Measurements from ENCODE around the gene SLC2A10. TPM values are rescaled to one million over a fixed set of nuclear protein-coding genes. Genes with fewer than 3 reads are reported as not detected.

SLC2A10 gene
- total RNA-seq, 4 donors from 2014 or later: 0.36 to 4.0 (median 2.4) TPM

- Histone ChIP-seq H3K36me3 (no peaks in the 10 kb centered on the region), H3K27ac (no peak overlapping the region), H3K27me3 (peaks cover 0 to 5% (median 0%) of the 10 kb centered on the region in 3 donors), H3K9me3 (no peaks in the 10 kb centered on the region), H3K4me1 (no peaks in the 10 kb centered on the region), H3K4me3 (no peak overlapping the region)
- ATAC-seq (no peak), DNase-seq (no peak)
- TF ChIP-seq POLR2A (IDR thresholded peaks at IDR 0.05) (no peak), CTCF (IDR thresholded peaks at IDR 0.05 in 4 of 5, conservative IDR thresholded peaks at IDR 0.05 in 1 of 5) (no peak)
- in situ Hi-C loops (cut with MboI; ENCODE audit: low sequenced_read_pairs in 4 of 4) (no loop called here), intact Hi-C loops (cut with DNase I; ENCODE audit: low total_unique reads) (no loop called here)
Observed at GRCh38 chr20:46775806-46776205, 66.4 kb downstream of the SLC2A10 start.

GRCh38 chr20:46777331-46777730 is 67.9 kb downstream of the SLC2A10 start:
- Histone ChIP-seq H3K36me3 (no peaks in the 10 kb centered on the region), H3K9me3 (no peaks in the 10 kb centered on the region), H3K4me1 (no peaks in the 10 kb centered on the region), H3K27me3 (peaks cover 0 to 5% (median 0%) of the 10 kb centered on the region in 3 donors), H3K4me3 (no peak overlapping the region), H3K27ac (no peak overlapping the region)
- no peak for TF ChIP-seq POLR2A (IDR thresholded peaks at IDR 0.05)
- no peak for TF ChIP-seq CTCF (IDR thresholded peaks at IDR 0.05 in 4 of 5, conservative IDR thresholded peaks at IDR 0.05 in 1 of 5)
- DNase-seq (no peak), ATAC-seq (no peak)
- in situ Hi-C loops (cut with MboI; ENCODE audit: low sequenced_read_pairs in 4 of 4): no loop called here
- intact Hi-C loops (cut with DNase I; ENCODE audit: low total_unique reads): no loop called here

- H3K27ac ChIP-seq: no peak overlapping the region
- no peaks in the 10 kb centered on the region for H3K9me3 ChIP-seq
- no peak for DNase-seq
- H3K4me3 ChIP-seq: no peak overlapping the region
- in situ Hi-C loops (cut with MboI; ENCODE audit: low sequenced_read_pairs in 4 of 4) (no loop called here), intact Hi-C loops (cut with DNase I; ENCODE audit: low total_unique reads) (no loop called here)
- TF ChIP-seq CTCF (IDR thresholded peaks at IDR 0.05 in 4 of 5, conservative IDR thresholded peaks at IDR 0.05 in 1 of 5) (no peak), POLR2A (IDR thresholded peaks at IDR 0.05) (no peak)
- no peaks in the 10 kb centered on the region for H3K36me3 ChIP-seq
- no peaks in the 10 kb centered on the region for H3K4me1 ChIP-seq
- ATAC-seq: no peak
- H3K27me3 ChIP-seq: peaks cover 0 to 3% (median 0%) of the 10 kb centered on the region in 3 donors
Observed at GRCh38 chr20:46779831-46780230, 70.4 kb downstream of the SLC2A10 start.

GRCh38 chr20:46784436-46785127 is 75.1 kb downstream of the SLC2A10 start:
- Histone ChIP-seq H3K4me1 (no peaks in the 10 kb centered on the region), H3K36me3 (no peaks in the 10 kb centered on the region), H3K27me3 (peaks cover 0 to 14% (median 0%) of the 10 kb centered on the region in 3 donors), H3K9me3 (no peaks in the 10 kb centered on the region), H3K4me3 (no peak overlapping the region), H3K27ac (no peak overlapping the region)
- intact Hi-C loops (cut with DNase I; ENCODE audit: low total_unique reads) (no loop called here), in situ Hi-C loops (cut with MboI; ENCODE audit: low sequenced_read_pairs in 4 of 4) (no loop called here)
- TF ChIP-seq POLR2A (IDR thresholded peaks at IDR 0.05): no peak
- no peak for TF ChIP-seq CTCF (IDR thresholded peaks at IDR 0.05 in 4 of 5, conservative IDR thresholded peaks at IDR 0.05 in 1 of 5)
- DNase-seq (no peak), ATAC-seq (no peak)

Other genes starting within 250 kb of the SLC2A10 start
- gene ZNF334, start 196.1 kb upstream of the SLC2A10 start, total RNA-seq: under 1 TPM in 2 of 4 donors, not detected in 2; 0.15 to 0.18 TPM
- gene OCSTAMP, start 159.0 kb upstream of the SLC2A10 start, total RNA-seq: not detected
- gene SLC13A3, start 58.2 kb upstream of the SLC2A10 start, total RNA-seq: 1 to 10 TPM in 2 of 4 donors, under 1 TPM in 2; 0.20 to 2.8 (median 1.1) TPM
- gene TP53RK, start 20.2 kb upstream of the SLC2A10 start, total RNA-seq: 10 to 100 TPM in 3 of 4 donors, 1 to 10 TPM in 1; 8.3 to 17.7 (median 10.9) TPM
- 1 to 10 TPM in 2 of 4 donors, under 1 TPM in 2; 0.60 to 4.0 (median 0.99) TPM for gene EYA2, start 185.2 kb downstream of the SLC2A10 start, total RNA-seq